ENCODE results near the gene KCNG4.
A peak's percentile ranks its signal among the peaks of the same experiment; 100 is the strongest.

KCNG4 gene

DNA sequence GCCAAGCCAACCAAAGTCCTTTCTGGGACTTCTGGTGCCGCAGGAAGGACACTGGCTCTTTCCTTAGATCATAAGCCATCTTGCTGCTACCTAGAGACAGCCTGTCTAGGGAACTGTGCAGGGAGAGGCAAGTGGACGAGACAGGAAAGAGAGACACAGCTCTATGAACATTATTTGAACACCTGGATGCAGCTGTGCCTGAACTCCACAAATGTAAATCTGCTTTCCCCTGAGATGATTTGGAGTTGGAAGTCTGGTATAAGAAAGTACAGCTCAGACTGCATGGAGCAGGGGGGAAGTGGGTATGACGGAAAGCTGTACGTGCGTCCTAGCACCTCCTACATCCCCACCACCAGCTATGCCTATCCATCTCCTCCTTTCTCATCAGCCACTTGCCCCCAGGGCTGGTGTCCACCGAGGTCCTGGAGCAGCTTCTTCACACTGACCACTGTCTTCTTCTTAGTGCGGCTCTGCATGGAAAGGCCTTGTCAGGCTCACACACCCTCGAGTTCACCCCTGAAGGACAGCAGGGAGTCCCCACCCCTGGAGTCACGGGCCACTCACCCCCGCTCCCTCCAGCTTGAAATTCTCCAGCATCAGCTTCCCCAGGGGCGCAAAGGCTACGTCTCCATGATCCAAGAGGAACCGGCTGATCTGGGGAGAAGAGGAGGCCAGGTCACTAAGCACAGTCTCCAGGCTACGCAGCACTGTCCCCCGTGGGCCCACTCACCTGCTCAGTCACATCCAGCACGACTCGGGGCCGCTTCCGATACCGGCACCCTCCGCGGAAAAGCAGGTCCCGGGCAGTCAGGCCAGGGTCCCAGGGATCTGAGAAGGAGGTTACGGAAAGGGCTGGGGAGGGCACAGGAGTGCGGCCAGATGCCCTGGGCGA is 56.9 kb downstream of the KCNG4 start:
- no peak for DNase-seq (ENCODE audit: low read depth)

- no peak for DNase-seq (ENCODE audit: low read depth)
Observed at GRCh38 chr16:84182104-84182503, 57.7 kb downstream of the KCNG4 start.

- no peak for DNase-seq (ENCODE audit: low read depth)
Observed at GRCh38 chr16:84181144-84181915, 58.5 kb downstream of the KCNG4 start.

DNA sequence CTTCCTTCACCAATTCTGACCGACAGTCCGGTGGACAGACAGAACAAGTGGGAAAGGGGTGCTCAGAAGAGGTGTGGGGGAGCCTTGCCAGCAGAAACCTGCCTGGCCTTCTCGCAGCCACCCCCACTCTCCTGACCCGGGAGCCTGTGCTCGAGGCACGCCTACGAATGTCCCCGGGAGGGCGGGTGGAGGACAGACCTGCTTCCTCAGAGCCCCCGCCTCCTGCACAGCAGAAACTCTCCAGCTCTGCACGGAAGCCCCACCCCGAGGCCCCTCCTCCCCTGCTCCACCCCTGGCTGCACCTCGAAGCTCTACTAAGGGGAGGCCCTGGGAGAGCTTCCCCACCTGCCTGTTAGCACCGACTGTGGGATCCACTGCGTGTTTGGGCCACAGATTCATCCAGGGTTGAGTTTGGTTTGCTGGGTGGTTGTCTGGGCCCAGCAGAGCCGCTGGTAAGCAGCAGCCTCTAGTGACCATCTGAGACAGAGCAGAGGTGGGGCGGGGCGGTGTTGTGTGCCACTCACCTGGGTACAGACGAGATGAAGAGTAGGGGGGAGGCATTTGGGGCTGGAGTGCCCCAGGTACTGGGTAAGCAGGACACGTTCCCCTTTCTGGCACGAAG is 59.2 kb downstream of the KCNG4 start:
- no peak for DNase-seq (ENCODE audit: low read depth)

DNA sequence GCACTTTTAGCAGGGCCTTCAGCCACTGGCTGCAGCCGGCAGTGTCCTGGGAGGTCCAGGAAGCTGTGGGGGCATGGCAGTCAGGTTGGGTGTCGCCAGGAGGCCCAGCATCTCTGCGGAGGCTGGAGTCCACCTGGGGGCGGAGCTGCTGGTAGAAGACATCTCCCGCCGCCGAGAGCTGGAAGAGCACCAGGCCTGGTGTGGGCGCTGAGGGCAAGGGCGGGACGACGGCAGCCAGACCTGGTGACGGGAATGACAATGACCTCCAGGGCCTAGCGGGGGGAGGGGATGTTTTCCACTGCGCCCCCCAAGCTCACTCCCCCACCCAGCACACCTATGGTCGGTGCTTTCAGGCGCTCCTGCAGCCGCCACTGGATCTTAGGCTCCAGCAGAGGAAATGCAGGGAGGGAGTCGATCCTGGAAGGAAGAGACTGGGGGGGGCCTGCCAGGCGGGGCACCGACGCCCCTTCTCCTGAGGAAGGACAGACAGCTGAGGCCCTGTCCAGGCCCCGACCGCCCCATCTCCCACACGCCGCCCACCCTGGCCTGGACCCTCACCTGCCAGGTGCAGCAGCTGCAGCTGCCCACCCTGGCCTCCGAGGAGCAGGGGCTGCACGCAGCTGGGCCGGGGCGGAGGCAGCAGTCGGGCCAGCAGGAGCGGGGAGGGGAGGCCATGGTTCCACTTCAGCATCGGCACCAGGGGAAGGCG is 60.0 kb downstream of the KCNG4 start:
- no peak for DNase-seq (ENCODE audit: low read depth)

DNA sequence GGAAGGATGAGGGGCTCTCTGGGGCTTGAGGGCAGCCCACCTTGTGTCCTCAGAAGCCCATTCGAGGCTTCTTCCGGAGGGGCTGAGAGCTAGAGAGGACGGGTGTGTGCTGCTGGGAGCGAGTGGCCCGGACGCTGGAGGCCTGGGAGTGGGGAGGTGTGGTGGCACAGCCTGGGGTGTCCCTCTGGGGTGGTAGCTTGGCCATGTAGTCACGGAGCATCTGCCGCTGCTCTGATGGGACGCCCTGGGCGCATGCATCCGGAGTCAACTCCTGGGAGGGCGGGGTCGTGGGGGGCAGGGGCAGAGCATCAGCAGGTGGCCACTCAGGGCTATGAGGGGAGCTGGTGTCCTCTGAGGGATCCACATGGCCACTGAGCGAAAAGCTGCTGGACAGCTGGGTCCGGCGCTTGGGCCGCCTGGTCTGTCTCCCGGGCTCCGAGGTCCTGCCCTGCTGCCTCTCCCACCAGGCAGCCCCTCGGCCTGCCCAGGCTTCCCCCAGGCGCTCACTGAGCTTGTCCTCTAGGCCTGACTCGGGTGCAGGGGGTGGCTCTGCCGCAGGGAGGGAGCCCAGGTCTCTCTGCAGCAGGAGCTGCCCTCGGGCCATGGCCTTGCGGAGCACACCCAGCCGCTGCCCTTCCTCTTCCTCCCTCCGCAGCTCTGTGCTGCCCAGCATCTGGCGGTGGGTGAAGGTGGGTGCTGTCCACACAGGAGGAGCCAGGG is 60.8 kb downstream of the KCNG4 start:
- no peak for DNase-seq (ENCODE audit: low read depth)

DNA sequence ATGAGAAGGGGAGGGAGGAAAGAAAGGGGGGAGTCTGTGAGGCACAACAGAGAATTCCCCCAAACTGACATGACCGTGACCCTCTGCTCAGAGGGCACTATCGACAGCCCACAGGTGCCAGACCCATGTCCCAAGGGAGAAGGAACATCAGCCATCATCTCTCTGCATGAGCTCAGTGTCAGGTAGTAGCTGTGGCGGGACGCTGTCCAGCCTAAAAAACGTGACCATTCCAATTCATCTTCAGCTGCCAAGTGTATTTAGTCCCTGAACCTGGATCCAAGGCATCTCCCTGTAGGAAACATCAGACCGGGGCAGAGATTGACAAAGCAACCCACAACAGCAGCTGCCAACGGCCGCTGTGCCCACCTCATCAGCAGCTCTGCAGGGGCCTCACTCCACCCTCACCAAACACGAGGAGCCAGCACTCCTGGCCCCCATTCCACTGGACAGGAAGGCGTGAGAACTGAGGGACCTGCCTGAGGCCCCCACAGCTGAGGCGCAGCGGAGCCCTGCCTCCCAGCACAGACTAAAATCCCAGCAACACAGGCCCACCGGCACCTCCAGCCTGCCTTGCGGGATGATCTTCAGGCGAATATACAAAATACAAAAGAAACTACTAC is 61.6 kb downstream of the KCNG4 start:
- no peak for DNase-seq (ENCODE audit: low read depth)

DNA sequence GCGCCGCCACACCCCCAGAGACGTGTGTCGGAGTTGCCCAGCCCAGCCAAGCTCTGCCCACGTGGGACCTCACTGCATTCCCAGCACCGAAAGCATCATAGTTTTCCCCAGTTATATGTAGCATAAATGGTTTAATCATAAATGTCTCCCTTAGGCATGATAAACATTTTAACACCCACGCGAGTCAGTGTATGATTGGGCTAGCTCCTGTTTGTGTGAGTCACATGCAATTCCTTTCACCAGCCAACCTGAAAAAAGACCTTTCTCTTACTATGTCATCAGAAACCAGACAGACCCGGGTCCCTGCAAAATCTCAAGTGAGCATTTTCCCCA is 62.1 kb downstream of the KCNG4 start:
- DNase-seq (ENCODE audit: low read depth), result no peak

GRCh38 chr16:84176192-84177053 is 63.4 kb downstream of the KCNG4 start:
- no peak for DNase-seq (ENCODE audit: low read depth)

DNA sequence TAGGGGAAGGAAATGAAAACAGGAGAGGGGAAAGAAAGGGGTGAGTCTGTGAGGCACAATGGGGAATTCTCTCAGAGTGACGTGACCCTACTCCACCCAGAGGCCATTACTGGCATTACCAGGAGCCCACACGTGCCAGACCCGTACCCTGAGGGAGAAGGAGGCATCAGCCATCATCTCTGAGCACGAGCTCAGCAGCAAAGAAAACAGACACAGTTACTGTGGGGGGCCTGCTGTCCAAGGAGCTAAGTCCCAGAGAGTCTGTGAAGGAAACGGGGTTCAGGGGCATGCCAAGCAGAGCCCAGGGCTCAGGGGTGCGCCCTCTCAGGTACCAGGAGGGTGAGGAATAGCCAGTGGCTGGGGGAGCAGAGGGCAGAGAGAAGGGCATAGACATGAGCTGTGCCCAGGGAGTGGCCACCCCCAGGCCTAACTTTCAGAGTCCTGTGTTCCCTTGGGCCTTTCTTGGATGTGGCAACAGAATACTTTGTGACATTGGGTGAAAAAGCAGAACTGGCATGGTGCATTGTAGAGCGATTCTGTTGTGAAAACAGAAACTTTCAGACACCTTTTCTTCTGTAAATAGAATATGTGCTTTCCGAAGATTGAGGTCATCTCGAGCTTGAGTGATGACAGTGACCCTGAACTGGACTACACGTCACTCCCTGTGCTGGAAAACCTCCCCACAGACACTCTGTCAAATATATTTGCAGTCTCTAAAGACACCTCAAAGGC is 64.3 kb downstream of the KCNG4 start:
- peak; percentile 27 for DNase-seq (ENCODE audit: low read depth)

GRCh38 chr16:84174396-84174795 is 65.4 kb downstream of the KCNG4 start:
- no peak for DNase-seq (ENCODE audit: low read depth)

DNA sequence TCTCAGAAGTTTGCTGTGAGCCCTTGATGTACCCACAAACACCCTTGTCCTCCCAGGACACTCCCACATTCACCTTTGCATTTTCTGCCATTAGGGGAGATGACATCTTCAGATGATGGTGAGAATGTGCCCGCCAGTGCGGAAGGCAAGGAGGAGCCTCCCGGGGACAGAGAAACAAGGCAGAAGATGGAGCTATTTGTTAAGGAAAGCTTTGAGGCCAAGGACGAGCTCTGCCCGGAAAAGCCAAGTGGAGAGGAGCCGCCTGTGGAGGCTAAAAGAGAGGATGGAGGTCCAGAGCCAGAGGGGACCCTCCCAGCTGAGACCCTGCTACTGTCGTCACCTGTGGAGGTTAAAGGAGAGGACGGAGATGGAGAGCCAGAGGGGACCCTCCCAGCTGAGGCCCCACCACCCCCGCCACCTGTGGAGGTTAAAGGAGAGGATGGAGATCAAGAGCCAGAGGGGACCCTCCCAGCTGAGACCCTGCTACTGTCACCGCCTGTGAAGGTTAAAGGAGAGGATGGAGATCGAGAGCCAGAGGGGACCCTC is 70.0 kb downstream of the KCNG4 start:
- no peak for DNase-seq (ENCODE audit: low read depth)
